ENCODE results near the gene PTPRO. TPM values are rescaled to one million over a fixed set of nuclear protein-coding genes. Genes with fewer than 3 reads are reported as not detected.

Gene PTPRO
- total RNA-seq, 4 donors from 2014 or later = 1.5 to 15.3 (median 8.0) TPM

DNA sequence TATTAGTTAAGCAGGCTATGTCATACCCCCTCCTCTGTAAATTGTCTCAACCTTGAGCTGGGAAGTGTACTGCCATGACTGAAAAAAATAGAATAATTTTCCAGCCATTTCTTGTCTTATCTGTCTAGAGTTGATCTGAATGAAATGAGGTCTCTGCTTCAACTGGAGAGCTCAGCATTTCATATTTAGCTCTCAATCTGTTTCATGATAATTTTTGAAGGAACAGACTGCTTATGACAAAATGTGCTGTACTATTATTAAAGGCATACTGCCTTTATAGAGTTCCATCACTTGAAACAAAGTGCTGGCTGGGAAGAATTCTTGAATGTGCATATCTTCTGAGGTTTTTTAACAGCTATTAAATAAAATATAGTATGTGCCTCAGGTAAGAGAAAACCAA lies 19.1 kb downstream of the PTPRO start:
- no peak for DNase-seq
- no peaks in the 10 kb centered on the region for H3K36me3 ChIP-seq
- intact Hi-C loops (cut with DNase I; ENCODE audit: low total_unique reads) = no loop called here
- no peaks in the 10 kb centered on the region for H3K9me3 ChIP-seq
- no peak overlapping the region for H3K27ac ChIP-seq
- H3K27me3 ChIP-seq = no peaks in the 10 kb centered on the region
- TF ChIP-seq, protein P1, sequence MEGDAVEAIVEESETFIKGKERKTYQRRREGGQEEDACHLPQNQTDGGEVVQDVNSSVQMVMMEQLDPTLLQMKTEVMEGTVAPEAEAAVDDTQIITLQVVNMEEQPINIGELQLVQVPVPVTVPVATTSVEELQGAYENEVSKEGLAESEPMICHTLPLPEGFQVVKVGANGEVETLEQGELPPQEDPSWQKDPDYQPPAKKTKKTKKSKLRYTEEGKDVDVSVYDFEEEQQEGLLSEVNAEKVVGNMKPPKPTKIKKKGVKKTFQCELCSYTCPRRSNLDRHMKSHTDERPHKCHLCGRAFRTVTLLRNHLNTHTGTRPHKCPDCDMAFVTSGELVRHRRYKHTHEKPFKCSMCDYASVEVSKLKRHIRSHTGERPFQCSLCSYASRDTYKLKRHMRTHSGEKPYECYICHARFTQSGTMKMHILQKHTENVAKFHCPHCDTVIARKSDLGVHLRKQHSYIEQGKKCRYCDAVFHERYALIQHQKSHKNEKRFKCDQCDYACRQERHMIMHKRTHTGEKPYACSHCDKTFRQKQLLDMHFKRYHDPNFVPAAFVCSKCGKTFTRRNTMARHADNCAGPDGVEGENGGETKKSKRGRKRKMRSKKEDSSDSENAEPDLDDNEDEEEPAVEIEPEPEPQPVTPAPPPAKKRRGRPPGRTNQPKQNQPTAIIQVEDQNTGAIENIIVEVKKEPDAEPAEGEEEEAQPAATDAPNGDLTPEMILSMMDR (IDR thresholded peaks at IDR 0.05) = no peak
- no peak for TF ChIP-seq POLR2A (IDR thresholded peaks at IDR 0.05)
- no peaks in the 10 kb centered on the region for H3K4me1 ChIP-seq
- no peak overlapping the region for H3K4me3 ChIP-seq

DNA sequence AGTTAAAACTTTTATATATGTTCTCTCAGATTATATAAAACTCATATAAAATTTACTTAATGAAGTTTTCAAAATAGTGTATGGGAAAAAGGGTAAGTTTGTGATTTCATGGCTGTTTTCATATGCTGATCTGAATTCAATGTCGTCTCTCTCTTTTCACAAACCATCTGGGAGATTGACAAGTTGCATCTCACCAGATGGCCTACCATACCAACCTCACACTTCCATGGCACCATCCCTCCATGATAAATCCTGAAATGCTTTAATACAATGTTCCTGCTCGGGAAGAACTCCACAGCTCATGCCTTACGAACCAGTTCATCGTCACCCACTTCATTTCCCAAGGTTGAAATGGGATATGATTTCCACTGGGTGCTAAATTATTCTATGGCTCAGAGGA lies 22.3 kb downstream of the PTPRO start:
- TF ChIP-seq, protein P1 (IDR thresholded peaks at IDR 0.05) = no peak
- no peak for TF ChIP-seq POLR2A (IDR thresholded peaks at IDR 0.05)
- no peak for DNase-seq
- no peak overlapping the region for H3K27ac ChIP-seq
- no peaks in the 10 kb centered on the region for H3K36me3 ChIP-seq
- no peaks in the 10 kb centered on the region for H3K4me1 ChIP-seq
- H3K9me3 ChIP-seq = no peaks in the 10 kb centered on the region
- H3K4me3 ChIP-seq = no peak overlapping the region
- no peaks in the 10 kb centered on the region for H3K27me3 ChIP-seq
- intact Hi-C loops (cut with DNase I; ENCODE audit: low total_unique reads) = no loop called here

DNA sequence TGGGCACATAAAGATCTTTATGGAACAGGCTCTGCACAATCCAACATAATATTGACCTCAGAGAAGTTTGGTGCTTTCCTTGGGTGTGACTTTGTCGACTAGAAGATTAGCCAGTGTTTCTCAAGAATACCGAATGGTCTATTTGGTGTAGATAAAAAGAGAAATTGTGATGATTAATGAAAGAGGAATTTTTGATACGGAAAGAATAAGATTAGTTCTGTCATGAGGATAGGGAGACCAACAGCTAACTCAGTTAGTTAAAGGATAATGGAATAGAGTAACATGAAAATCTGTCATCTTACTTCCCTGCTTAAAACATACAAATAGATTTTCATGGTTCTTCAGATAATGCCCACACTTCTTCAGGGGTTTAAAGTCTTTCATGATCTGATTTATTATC lies 24.2 kb downstream of the PTPRO start:
- TF ChIP-seq POLR2A (IDR thresholded peaks at IDR 0.05) = no peak
- TF ChIP-seq, protein P1 (IDR thresholded peaks at IDR 0.05) = no peak
- Histone ChIP-seq H3K4me3 (no peak overlapping the region), H3K36me3 (no peaks in the 10 kb centered on the region), H3K4me1 (no peaks in the 10 kb centered on the region), H3K9me3 (no peaks in the 10 kb centered on the region), H3K27ac (no peak overlapping the region), H3K27me3 (no peaks in the 10 kb centered on the region)
- DNase-seq = no peak
- intact Hi-C loops (cut with DNase I; ENCODE audit: low total_unique reads) = no loop called here

DNA sequence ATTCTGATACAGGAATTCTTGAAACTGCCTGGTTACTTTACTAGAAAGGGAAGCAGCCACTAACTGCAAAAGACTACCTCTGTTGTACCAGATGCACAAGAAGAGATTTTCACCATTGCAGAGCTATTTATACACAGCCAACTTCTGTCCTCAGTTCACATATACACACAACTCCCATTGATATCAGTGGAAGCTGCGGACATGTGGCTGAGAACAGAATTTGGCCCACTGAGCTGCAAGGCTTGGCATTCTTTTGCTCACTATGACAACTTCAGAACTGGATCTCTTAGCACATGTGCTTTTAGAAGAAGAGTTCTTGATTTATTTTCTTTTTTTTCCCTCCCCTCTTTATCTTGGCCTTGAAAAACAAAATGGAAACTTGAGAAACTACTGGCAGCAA lies 28.3 kb downstream of the PTPRO start:
- TF ChIP-seq, protein P1 (IDR thresholded peaks at IDR 0.05) = no peak
- no peak for TF ChIP-seq POLR2A (IDR thresholded peaks at IDR 0.05)
- H3K27me3 ChIP-seq = no peaks in the 10 kb centered on the region
- no peaks in the 10 kb centered on the region for H3K36me3 ChIP-seq
- no peak overlapping the region for H3K27ac ChIP-seq
- H3K4me3 ChIP-seq = no peak overlapping the region
- intact Hi-C loops (cut with DNase I; ENCODE audit: low total_unique reads) = no loop called here
- no peaks in the 10 kb centered on the region for H3K4me1 ChIP-seq
- DNase-seq = no peak
- no peaks in the 10 kb centered on the region for H3K9me3 ChIP-seq

DNA sequence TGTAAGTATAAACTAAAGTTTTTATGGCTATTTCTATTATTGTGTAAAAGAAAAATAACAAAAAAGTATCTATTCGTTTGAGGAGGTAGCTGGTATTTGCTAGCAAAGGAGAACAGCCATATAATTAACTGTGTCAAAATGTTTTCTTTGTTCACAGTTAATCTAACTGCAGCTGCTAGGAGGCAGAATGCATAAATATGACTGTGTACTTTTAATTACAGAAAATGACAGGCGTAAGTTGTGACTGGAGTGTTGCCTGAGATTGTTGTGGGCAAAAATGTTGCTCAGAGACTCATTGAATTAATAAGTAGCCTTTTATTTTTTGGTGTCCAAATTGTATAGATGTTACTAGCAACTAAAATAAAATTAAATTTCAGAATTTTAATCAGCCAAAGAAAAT lies 33.5 kb downstream of the PTPRO start:
- DNase-seq = no peak
- H3K36me3 ChIP-seq = no peaks in the 10 kb centered on the region
- no peak for TF ChIP-seq POLR2A (IDR thresholded peaks at IDR 0.05)
- TF ChIP-seq, protein P1 (IDR thresholded peaks at IDR 0.05) = no peak
- intact Hi-C loops (cut with DNase I; ENCODE audit: low total_unique reads) = no loop called here
- H3K9me3 ChIP-seq = no peaks in the 10 kb centered on the region
- no peak overlapping the region for H3K27ac ChIP-seq
- H3K27me3 ChIP-seq = no peaks in the 10 kb centered on the region
- H3K4me1 ChIP-seq = no peaks in the 10 kb centered on the region
- no peak overlapping the region for H3K4me3 ChIP-seq
